HFFc6 (cell line): ENCODE results near the gene MCM5. TPM values are rescaled to one million over a fixed set of nuclear protein-coding genes. Genes with fewer than 3 reads are reported as not detected.

Experiments
- DNase-seq: peaks from one replicate; pipeline ENCODE4 v3.0.0-alpha.2; 2018
- H3K27ac Mint-ChIP-seq: 2 replicates; pipeline ENCODE4 v1.8.0; 2020; ENCODE audit warnings: mild to moderate bottlenecking, mixed read lengths
- H3K27me3 Mint-ChIP-seq: 2 replicates; pipeline ENCODE4 v1.8.0; 2021; ENCODE audit warnings: mild to moderate bottlenecking, moderate library complexity, mixed read lengths; ENCODE audit not compliant: insufficient read depth
- H3K36me3 Mint-ChIP-seq: 2 replicates; pipeline ENCODE4 v1.8.0; 2021; ENCODE audit warnings: low read depth, mixed read lengths
- H3K4me1 Mint-ChIP-seq: 2 replicates; pipeline ENCODE4 v1.8.0; 2020; ENCODE audit warnings: low read depth, mixed read lengths
- H3K4me3 Mint-ChIP-seq: 2 replicates; pipeline ENCODE4 v1.8.0; 2020; ENCODE audit warnings: mild to moderate bottlenecking, moderate library complexity, mixed read lengths
- H3K9me3 Mint-ChIP-seq: 2 replicates; pipeline ENCODE4 v1.8.0; 2020; ENCODE audit warnings: mild to moderate bottlenecking, mixed read lengths
- total RNA-seq, 6 experiments: library from RNA; stranded (reverse); fragmentation: NEBNext Ultra II Directional; extraction: Animal tissue kit (Norgen Biotek cat#: 25700); gene quantifications; 2 replicates in 1 of 6; 3 replicates in 5 of 6; pipeline ENCODE4 v1.2.3, GENCODE V29; 2021
- TF ChIP-seq, protein P1 (sequence below): fragments of 200-600 bp; sonication (generic); IDR thresholded peaks from 2 replicates; pipeline ENCODE4 v1.5.0; 2021; ENCODE audit warnings: antibody characterized with exemption, mild to moderate bottlenecking

The MCM5 gene
- total RNA-seq, 6 experiments from 2014 or later: 41.1 to 96.3 (median 79.9) TPM

DNA sequence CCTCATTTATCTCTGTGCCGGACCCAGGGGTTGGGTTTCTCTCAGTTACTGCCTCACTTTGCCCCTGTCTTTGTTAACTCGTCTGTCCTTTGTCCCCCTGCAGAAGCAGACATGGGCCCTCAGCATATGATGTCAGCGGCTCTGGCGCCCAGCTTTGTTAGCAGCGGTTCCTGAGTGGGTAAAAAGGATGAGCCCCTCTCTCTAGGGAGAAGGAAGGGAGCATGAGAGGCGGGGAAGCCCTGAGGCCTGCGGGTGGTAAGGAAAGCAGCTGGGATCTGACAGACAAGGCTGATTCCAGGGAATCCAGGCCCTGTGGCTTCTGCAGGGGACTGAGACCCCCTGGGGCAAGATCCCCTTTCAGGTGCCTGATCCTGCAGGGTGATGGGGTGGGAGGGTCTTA lies 51.7 kb downstream of the MCM5 start:
- no peak for DNase-seq
- Mint-ChIP-seq H3K4me3 (no peak overlapping the region), H3K36me3 (no peaks in the 10 kb centered on the region), H3K27ac (no peak overlapping the region), H3K9me3 (no peaks in the 10 kb centered on the region), H3K4me1 (peaks cover 6% of the 10 kb centered on the region), H3K27me3 (peaks cover 4% of the 10 kb centered on the region)
- TF ChIP-seq, protein P1, sequence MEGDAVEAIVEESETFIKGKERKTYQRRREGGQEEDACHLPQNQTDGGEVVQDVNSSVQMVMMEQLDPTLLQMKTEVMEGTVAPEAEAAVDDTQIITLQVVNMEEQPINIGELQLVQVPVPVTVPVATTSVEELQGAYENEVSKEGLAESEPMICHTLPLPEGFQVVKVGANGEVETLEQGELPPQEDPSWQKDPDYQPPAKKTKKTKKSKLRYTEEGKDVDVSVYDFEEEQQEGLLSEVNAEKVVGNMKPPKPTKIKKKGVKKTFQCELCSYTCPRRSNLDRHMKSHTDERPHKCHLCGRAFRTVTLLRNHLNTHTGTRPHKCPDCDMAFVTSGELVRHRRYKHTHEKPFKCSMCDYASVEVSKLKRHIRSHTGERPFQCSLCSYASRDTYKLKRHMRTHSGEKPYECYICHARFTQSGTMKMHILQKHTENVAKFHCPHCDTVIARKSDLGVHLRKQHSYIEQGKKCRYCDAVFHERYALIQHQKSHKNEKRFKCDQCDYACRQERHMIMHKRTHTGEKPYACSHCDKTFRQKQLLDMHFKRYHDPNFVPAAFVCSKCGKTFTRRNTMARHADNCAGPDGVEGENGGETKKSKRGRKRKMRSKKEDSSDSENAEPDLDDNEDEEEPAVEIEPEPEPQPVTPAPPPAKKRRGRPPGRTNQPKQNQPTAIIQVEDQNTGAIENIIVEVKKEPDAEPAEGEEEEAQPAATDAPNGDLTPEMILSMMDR: no peak

DNA sequence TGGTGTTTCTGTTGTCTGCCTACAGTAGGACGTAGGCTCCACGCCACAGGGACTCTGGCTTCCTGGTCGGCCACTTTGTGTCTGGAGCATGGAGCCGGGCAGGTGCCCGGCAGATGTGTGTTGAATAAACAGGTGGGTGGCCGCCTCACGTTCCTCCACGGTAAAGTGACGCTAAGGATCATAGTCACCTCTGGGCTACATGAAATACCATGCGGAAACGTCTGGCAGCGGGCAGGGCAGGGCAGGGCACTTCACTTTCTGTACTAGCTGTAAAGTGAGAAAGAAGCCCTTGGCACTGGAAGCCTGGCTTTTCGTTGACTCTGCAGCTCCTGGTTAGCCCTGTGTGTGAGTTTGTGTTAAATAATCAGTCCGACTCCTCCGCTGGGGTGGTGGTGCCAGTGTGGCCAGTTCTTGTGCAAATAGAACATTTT lies 52.4 kb downstream of the MCM5 start:
- H3K4me1 Mint-ChIP-seq: no peaks in the 10 kb centered on the region
- peaks cover 4% of the 10 kb centered on the region for H3K27me3 Mint-ChIP-seq
- no peaks in the 10 kb centered on the region for H3K36me3 Mint-ChIP-seq
- H3K9me3 Mint-ChIP-seq: no peaks in the 10 kb centered on the region
- no peak for DNase-seq
- TF ChIP-seq, protein P1: no peak
- no peak overlapping the region for H3K27ac Mint-ChIP-seq
- H3K4me3 Mint-ChIP-seq: no peak overlapping the region

DNA sequence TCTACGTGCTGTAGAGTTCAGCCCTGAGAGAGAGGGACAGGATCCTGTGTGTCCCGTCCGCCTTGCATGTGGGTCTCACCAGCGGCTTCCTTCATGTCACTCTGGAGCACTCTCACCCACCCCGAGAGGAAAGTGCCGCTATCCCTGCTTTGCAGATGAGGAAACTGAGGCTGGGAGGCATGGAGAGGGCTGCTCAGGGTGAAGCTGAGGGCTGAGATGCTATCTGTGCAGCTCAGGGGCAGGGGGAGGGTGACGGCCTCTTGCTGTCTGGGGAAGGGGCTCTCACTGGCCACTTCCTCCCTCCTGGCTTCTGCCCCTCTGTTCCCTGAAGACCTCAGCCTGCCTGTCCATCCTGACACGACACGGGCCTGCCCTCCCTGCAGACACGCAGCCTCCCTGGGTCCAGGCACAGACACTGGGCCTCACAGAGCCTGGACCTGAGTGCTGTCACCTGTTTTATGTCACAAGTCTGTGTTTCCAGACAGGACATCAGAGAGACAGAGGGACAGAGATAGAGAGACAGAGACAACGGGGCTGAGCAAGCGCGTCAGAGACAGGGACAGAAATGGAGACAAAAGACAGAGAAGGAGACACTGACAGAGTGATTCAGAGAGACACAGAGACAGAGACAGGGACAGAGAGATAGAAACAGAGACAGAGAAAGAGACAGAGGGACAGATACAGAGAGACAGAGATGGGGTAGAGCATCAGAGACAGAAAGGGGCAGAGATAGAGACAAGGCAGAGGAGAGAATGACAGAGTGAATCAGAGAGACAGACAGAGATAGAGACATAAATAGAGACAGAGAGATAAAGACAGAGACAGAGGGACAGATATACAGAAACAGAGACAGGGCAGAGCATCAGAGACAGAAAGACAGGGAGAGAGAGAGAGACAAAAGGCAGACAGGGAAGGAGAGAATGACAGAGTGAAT lies 53.1 kb downstream of the MCM5 start:
- H3K27ac Mint-ChIP-seq: no peak overlapping the region
- TF ChIP-seq, protein P1: no peak
- H3K27me3 Mint-ChIP-seq: peaks cover 4% of the 10 kb centered on the region

DNA sequence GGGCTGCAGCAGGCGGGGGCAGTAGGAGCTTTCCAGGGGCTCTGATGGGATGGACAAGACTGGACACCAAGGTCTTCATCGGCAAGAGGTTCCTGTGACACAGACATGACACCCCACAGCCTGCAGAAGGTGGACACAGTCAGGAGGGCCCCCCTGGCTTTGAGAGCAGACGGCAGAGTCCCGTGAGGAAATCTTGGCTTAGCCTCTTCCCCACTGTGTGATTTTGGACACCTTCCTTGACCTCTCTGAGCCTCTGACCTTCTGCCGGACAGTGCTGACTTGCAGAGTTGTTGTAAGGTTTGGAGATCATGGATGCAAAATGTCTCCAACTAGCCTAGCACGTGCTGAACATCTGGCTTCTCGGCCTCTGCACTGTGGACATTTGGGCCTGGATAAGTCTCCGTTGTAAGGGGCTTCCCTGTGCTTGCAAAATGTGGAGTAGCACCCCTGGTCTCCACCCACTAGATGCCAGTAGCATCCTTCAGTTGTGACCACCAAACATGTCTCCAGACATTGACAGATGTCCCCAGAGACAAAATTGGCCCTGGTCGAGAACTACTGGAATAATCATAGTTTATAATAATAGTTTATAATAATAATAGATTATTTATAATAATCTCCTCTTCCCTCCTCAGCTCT lies 54.6 kb downstream of the MCM5 start:
- H3K9me3 Mint-ChIP-seq: no peaks in the 10 kb centered on the region
- TF ChIP-seq, protein P1: no peak
- no peak overlapping the region for H3K4me3 Mint-ChIP-seq

More for the DNA sequence above, 53.1 kb downstream of the MCM5 start:
- Mint-ChIP-seq H3K4me1 (no peaks in the 10 kb centered on the region), H3K36me3 (no peaks in the 10 kb centered on the region), H3K4me3 (no peak overlapping the region), H3K9me3 (no peaks in the 10 kb centered on the region)
- DNase-seq: no peak

DNA sequence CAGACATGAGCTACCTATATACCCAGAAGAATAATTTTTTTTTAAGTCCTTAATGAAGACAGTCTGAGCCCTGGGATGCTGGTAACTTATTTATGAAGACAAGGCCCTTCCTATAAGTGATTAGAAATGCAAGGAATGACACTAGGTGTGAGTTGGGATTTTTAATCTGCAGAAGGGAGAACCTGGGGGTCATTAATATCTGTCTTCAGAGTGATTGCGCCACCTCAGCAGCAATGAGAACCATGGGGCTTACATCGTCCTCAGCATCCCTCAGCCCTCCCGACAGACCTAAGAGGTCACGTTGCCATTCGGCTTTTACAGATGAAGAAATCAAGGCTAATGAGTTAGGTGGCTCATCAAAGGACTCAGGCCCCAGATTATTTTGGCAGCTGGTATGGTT lies 55.6 kb downstream of the MCM5 start:
- Mint-ChIP-seq H3K36me3 (no peaks in the 10 kb centered on the region), H3K9me3 (no peaks in the 10 kb centered on the region), H3K27me3 (peaks cover 10% of the 10 kb centered on the region), H3K27ac (no peak overlapping the region), H3K4me1 (no peaks in the 10 kb centered on the region), H3K4me3 (no peak overlapping the region)
- DNase-seq: no peak
- TF ChIP-seq, protein P1: no peak

More for the DNA sequence above, 54.6 kb downstream of the MCM5 start:
- Mint-ChIP-seq H3K27ac (no peak overlapping the region), H3K27me3 (peaks cover 7% of the 10 kb centered on the region), H3K36me3 (no peaks in the 10 kb centered on the region), H3K4me1 (no peaks in the 10 kb centered on the region)
- DNase-seq: no peak
